IMR-90 (cell line): Measurements from ENCODE around the gene SSX4. TPM values are rescaled to one million over a fixed set of nuclear protein-coding genes. Genes with fewer than 3 reads are reported as not detected.
"Not testable (repeated sequence)": the region's sequence is repeated elsewhere in the genome, so short reads cannot be mapped to it uniquely, and the experiment has no call there.

Experiments used
- ATAC-seq: fragments of 200-7000 bp; cut with Tn5 transposase; 2 replicates; pipeline ENCODE4 v1.9.1; 2020; ENCODE audit warnings: low read depth, mild to moderate bottlenecking, moderate library complexity
- BruUV-seq: library from RNA; stranded (reverse); fragments of 400-500 nt; replicated peaks from 2 replicates; lab custom pipeline; 2021; lab: Mats Ljungman, UMichigan
- CTCF ChIA-PET: fragments of 300-600 bp; formaldehyde crosslinking; extraction: SDS; loops from one replicate; lab custom pipeline; 2021; ENCODE audit warnings: antibody characterized with exemption; lab: Yijun Ruan, JAX
- POLR2A ChIA-PET: fragments of 300-600 bp; sonication (Branson Sonifier 250); formaldehyde crosslinking; loops from one replicate; lab custom pipeline; 2022; ENCODE audit warnings: antibody characterized with exemption; ENCODE audit not compliant: unreplicated experiment; lab: Charles Lee
- DNase-seq: peaks from one replicate; pipeline ENCODE4 v3.0.0; 2013
- H2AFZ ChIP-seq: replicated peaks from 2 replicates; pipeline ENCODE3; 2013; ENCODE audit warnings: low read length, mild to moderate bottlenecking; ENCODE audit not compliant: poor library complexity
- H2AK5ac ChIP-seq: 2 replicates; pipeline ENCODE4 v1.6.1; 2013; ENCODE audit warnings: low read depth, low read length, inconsistent platforms
- H2AK9ac ChIP-seq: replicated peaks from 2 replicates; pipeline ENCODE3; 2013; ENCODE audit warnings: mild to moderate bottlenecking, low read depth, low read length, moderate library complexity; ENCODE audit not compliant: poor library complexity
- H2BK120ac ChIP-seq: 2 replicates; pipeline ENCODE4 v1.6.1; 2013; ENCODE audit warnings: low read depth, low read length, inconsistent platforms
- H2BK15ac ChIP-seq: 3 replicates; pipeline ENCODE4 v1.6.1; 2013; ENCODE audit warnings: low read depth, low read length, inconsistent platforms
- H2BK20ac ChIP-seq: 2 replicates; pipeline ENCODE4 v1.6.1; 2013; ENCODE audit warnings: low read depth, mild to moderate bottlenecking, inconsistent platforms, low read length, moderate library complexity
- H2BK5ac ChIP-seq: 2 replicates; pipeline ENCODE4 v1.6.1; 2013; ENCODE audit warnings: mild to moderate bottlenecking, low read depth, low read length, inconsistent platforms; ENCODE audit not compliant: poor library complexity, severe bottlenecking
- H3K14ac ChIP-seq: replicated peaks from 2 replicates; pipeline ENCODE4 v1.6.1; 2013; ENCODE audit warnings: low read depth, low read length, inconsistent platforms
- H3K18ac ChIP-seq: 2 replicates; pipeline ENCODE4 v1.6.1; 2013; ENCODE audit warnings: low read depth, low read length, control low read depth
- H3K23ac ChIP-seq: 2 replicates; pipeline ENCODE4 v1.6.1; 2013; ENCODE audit warnings: low read depth, low read length, inconsistent platforms
- H3K27ac ChIP-seq: 2 replicates; pipeline ENCODE4 v1.5.1; 2013; ENCODE audit warnings: mild to moderate bottlenecking, control low read depth, low read length; ENCODE audit not compliant: insufficient read depth
- H3K27me3 ChIP-seq: 2 replicates; pipeline ENCODE4 v1.6.1; 2013; ENCODE audit warnings: low read length; ENCODE audit not compliant: control insufficient read depth, insufficient read depth
- H3K36me3 ChIP-seq: 2 replicates; pipeline ENCODE4 v1.6.1; 2013; ENCODE audit warnings: low read length, mixed read lengths; ENCODE audit not compliant: control insufficient read depth, insufficient read depth
- H3K4ac ChIP-seq: 2 replicates; pipeline ENCODE4 v1.6.1; 2013; ENCODE audit warnings: low read depth, low read length, inconsistent platforms
- H3K4me1 ChIP-seq: 2 replicates; pipeline ENCODE4 v1.6.1; 2013; ENCODE audit warnings: low read length, mixed read lengths; ENCODE audit not compliant: control insufficient read depth, insufficient read depth
- H3K4me2 ChIP-seq: 2 replicates; pipeline ENCODE4 v1.6.1; 2013; ENCODE audit warnings: low read depth, mild to moderate bottlenecking, control low read depth, low read length, moderate library complexity
- H3K4me3 ChIP-seq: 2 replicates; pipeline ENCODE4 v1.5.1; 2013; ENCODE audit warnings: low read depth, mild to moderate bottlenecking, control low read depth, low read length, moderate library complexity; ENCODE audit not compliant: insufficient read depth
- H3K56ac ChIP-seq: 2 replicates; pipeline ENCODE4 v1.6.1; 2013; ENCODE audit warnings: low read length, inconsistent platforms; ENCODE audit not compliant: insufficient read depth; ENCODE audit errors: extremely low read depth
- H3K79me1 ChIP-seq, 2 experiments: 2 replicates each; pipeline ENCODE4 v1.6.1; 2013; ENCODE audit warnings: low read length in 2 of 2, inconsistent platforms in 1 of 2, low read depth in 1 of 2
- H3K9ac ChIP-seq: 2 replicates; pipeline ENCODE4 v1.6.1; 2013; ENCODE audit warnings: low read depth, low read length, control low read depth
- H3K9me1 ChIP-seq: 2 replicates; pipeline ENCODE4 v1.6.1; 2013; ENCODE audit warnings: low read length, inconsistent platforms; ENCODE audit not compliant: insufficient read depth
- H3K9me3 ChIP-seq: 2 replicates; pipeline ENCODE4 v1.6.1; 2013; ENCODE audit warnings: low read length; ENCODE audit not compliant: control insufficient read depth, insufficient read depth
- H4K20me1 ChIP-seq: 2 replicates; pipeline ENCODE4 v1.6.1; 2013; ENCODE audit warnings: low read length, inconsistent platforms; ENCODE audit not compliant: insufficient read depth
- H4K5ac ChIP-seq: 2 replicates; pipeline ENCODE4 v1.6.1; 2013; ENCODE audit warnings: mild to moderate bottlenecking, low read depth, low read length, control low read depth
- H4K8ac ChIP-seq, 2 experiments: 2 replicates each; pipeline ENCODE4 v1.6.1; 2013; ENCODE audit warnings: low read depth in 2 of 2, low read length in 2 of 2, control low read depth in 1 of 2, inconsistent platforms in 1 of 2
- H4K91ac ChIP-seq: 2 replicates; pipeline ENCODE4 v1.6.1; 2013; ENCODE audit warnings: low read depth, low read length, inconsistent platforms; ENCODE audit not compliant: insufficient read depth
- WGBS, 2 experiments: methylation state at CpG; one replicate each; pipeline versions ENCODE4 v1.1.5 to v1.1.7; 2013; ENCODE audit warnings: missing lambda C conversion rate in 2 of 2; ENCODE audit not compliant: insufficient read length in 1 of 2; ENCODE audit errors: extremely low coverage in 2 of 2; 5-methylcytosine and 5-hydroxymethylcytosine counted together
- dilution Hi-C: fragments of 300-500 bp; cut with HindIII; formaldehyde crosslinking; loops from one replicate; pipeline ENCODE4 v1.14.3; 2018; ENCODE audit warnings: low sequenced_read_pairs; ENCODE audit not compliant: unreplicated experiment
- in situ Hi-C: fragments of 300-500 bp; cut with MboI; formaldehyde crosslinking; loops from 3 replicates; pipeline ENCODE4 v1.14.3; 2019; ENCODE audit warnings: low sequenced_read_pairs, inconsistent platforms, mixed read lengths
- intact Hi-C: fragments of 100-400 bp; cut with micrococcal nuclease; formaldehyde crosslinking; loops from 2 replicates; pipeline ENCODE4 v1.10.0; 2022
- microRNA-seq, 2 experiments: library from miRNA; stranded (forward) in 1 of 2; unstranded in 1 of 2; fragments of 10-50 nt in 1 of 2; fragments of <30 nt in 1 of 2; gene quantifications in 1 of 2; microRNA quantifications in 1 of 2; one replicate each; pipeline versions ENCODE3 to v1.1.0; 2013 to 2020; ENCODE audit not compliant: insufficient read depth in 1 of 2, insufficient read length in 1 of 2, unreplicated experiment in 1 of 2
- polyA plus RNA-seq, 3 experiments: library from polyadenylated mRNA; depleted of rRNA; stranded (reverse); fragments of >200 nt; gene quantifications; 2 replicates each; pipeline ENCODE4 v1.2.3, GENCODE V29; 2012; ENCODE audit warnings: low replicate concordance in 1 of 3
- small RNA-seq, 5 experiments: library from RNA; depleted of rRNA; stranded (forward); fragments of <200 nt; gene quantifications; one replicate each; pipeline ENCODE3, GENCODE V24; 2012
- total RNA-seq: library from RNA; depleted of rRNA; stranded (reverse); fragments of >200 nt; gene quantifications from 2 replicates; pipeline ENCODE4 v1.2.3, GENCODE V29; 2012; rRNA removed

The SSX4 gene
- total and polyA plus RNA-seq, 2 of the 4 experiments (the other 2 are of a cell fraction): not detected

GRCh38 chrX:48433713-48434112 is 50.4 kb downstream of the SSX4 start:
- in situ Hi-C loops, POLR2A ChIA-PET, CTCF ChIA-PET, H3K4me1 ChIP-seq, H3K4me2 ChIP-seq, H3K9me3 ChIP-seq, H2BK15ac ChIP-seq, H3K14ac ChIP-seq, DNase-seq, H2BK5ac ChIP-seq, H4K8ac ChIP-seq, H3K9ac ChIP-seq, H3K4me3 ChIP-seq, H3K4ac ChIP-seq, BruUV-seq, H2BK20ac ChIP-seq, intact Hi-C loops, H3K27me3 ChIP-seq, H4K20me1 ChIP-seq, H3K18ac ChIP-seq, H3K56ac ChIP-seq, H3K79me1 ChIP-seq, H4K5ac ChIP-seq, H4K91ac ChIP-seq, H3K9me1 ChIP-seq, H2AK9ac ChIP-seq, H2AK5ac ChIP-seq, H3K23ac ChIP-seq, H2BK120ac ChIP-seq, H2AFZ ChIP-seq, ATAC-seq, dilution Hi-C loops, H3K36me3 ChIP-seq, H3K27ac ChIP-seq: not testable (repeated sequence)
- 68% methylated on average over 6 of the region's 13 CpGs; no CpG with 5 or more reads in 1 of the 2 experiments for WGBS, 2 experiments

Small RNA genes lying within 50 kb of the gene (microRNA-seq; reads per million reads assigned to microRNA genes)
- gene AL606490.4 (ENCODE audit: insufficient read depth, insufficient read length) (not detected), gene AL606490.7 (ENCODE audit: insufficient read depth, insufficient read length) (not detected), gene AL606490.9 (ENCODE audit: insufficient read depth, insufficient read length) (not detected)

Small RNA genes lying within 50 kb of the gene (small RNA-seq; reads per million reads assigned to genes)
- gene AL606490.4: 0 reads per million in 5 experiments
- 0 reads per million in 5 experiments for gene AL606490.7
- gene AL606490.9: 0 reads per million in 5 experiments

Other genes with a start within 250 kb of the SSX4 start
- gene SSX5, start 186.7 kb upstream of the SSX4 start, total RNA-seq: not detected in 2 replicates
- not detected in 2 replicates for gene SSX5, start 186.7 kb upstream of the SSX4 start, polyA plus RNA-seq (2012; rRNA removed)
- not detected in 2 replicates for gene SSX1, start 128.1 kb upstream of the SSX4 start, total RNA-seq
- not detected in 2 replicates for gene SSX1, start 128.1 kb upstream of the SSX4 start, polyA plus RNA-seq (2012; rRNA removed)
- gene SSX3, start 26.8 kb upstream of the SSX4 start, total RNA-seq: not detected in 2 replicates
- not detected in 2 replicates for gene SSX3, start 26.8 kb upstream of the SSX4 start, polyA plus RNA-seq (2012; rRNA removed)
- gene SSX4B, start 28.4 kb downstream of the SSX4 start, total RNA-seq: not detected in 2 replicates
- not detected in 2 replicates for gene SSX4B, start 28.4 kb downstream of the SSX4 start, polyA plus RNA-seq (2012; rRNA removed)
- 12.2 and 12.8 TPM in 2 replicates for gene SLC38A5, start 86.7 kb downstream of the SSX4 start, total RNA-seq
- gene SLC38A5, start 86.7 kb downstream of the SSX4 start, polyA plus RNA-seq (2012; rRNA removed): 20.0 and 20.4 TPM in 2 replicates
- gene FTSJ1, start 92.7 kb downstream of the SSX4 start, total RNA-seq: 54.2 and 59.9 TPM in 2 replicates
- 50.8 and 60.0 TPM in 2 replicates for gene FTSJ1, start 92.7 kb downstream of the SSX4 start, polyA plus RNA-seq (2012; rRNA removed)
- 3.3 and 4.1 TPM in 2 replicates for gene PORCN, start 125.5 kb downstream of the SSX4 start, total RNA-seq
- gene PORCN, start 125.5 kb downstream of the SSX4 start, polyA plus RNA-seq (2012; rRNA removed): 10.1 and 11.6 TPM in 2 replicates
- gene EBP, start 138.3 kb downstream of the SSX4 start, total RNA-seq: 66.7 and 78.9 TPM in 2 replicates
- gene EBP, start 138.3 kb downstream of the SSX4 start, polyA plus RNA-seq (2012; rRNA removed): 39.4 and 43.2 TPM in 2 replicates
- 8.3 and 11.3 TPM in 2 replicates for gene TBC1D25, start 156.2 kb downstream of the SSX4 start, total RNA-seq
- gene TBC1D25, start 156.2 kb downstream of the SSX4 start, polyA plus RNA-seq (2012; rRNA removed): 15.9 and 18.2 TPM in 2 replicates
- 341 and 386 TPM in 2 replicates for gene RBM3, start 190.9 kb downstream of the SSX4 start, total RNA-seq
- 217 and 243 TPM in 2 replicates for gene RBM3, start 190.9 kb downstream of the SSX4 start, polyA plus RNA-seq (2012; rRNA removed)
- 60.8 and 62.7 TPM in 2 replicates for gene WDR13, start 214.0 kb downstream of the SSX4 start, total RNA-seq
- gene WDR13, start 214.0 kb downstream of the SSX4 start, polyA plus RNA-seq (2012; rRNA removed): 151 and 153 TPM in 2 replicates